B cell (primary cell): ENCODE measurements around the gene OTULINL. TPM values are rescaled to one million over a fixed set of nuclear protein-coding genes. Genes with fewer than 3 reads are reported as not detected.
A peak's percentile ranks its signal among the peaks of the same experiment; 100 is the strongest.

ENCODE experiments used
- ATAC-seq: fragments of 200-7000 bp; cut with Tn5 transposase; one replicate; pipeline ENCODE4 v1.10.0; 2021; ENCODE audit warnings: low read depth, mild to moderate bottlenecking, moderate number of reproducible peaks, moderate library complexity
- CTCF ChIA-PET: fragments of 350-600 bp; sonication (Branson Sonifier 250); formaldehyde crosslinking; loops from one replicate; lab custom pipeline; 2021; ENCODE audit warnings: antibody characterized with exemption, inconsistent platforms; lab: Charles Lee
- POLR2A ChIA-PET: fragments of 350-600 bp; sonication (Branson Sonifier 250); formaldehyde crosslinking; loops from one replicate; lab custom pipeline; 2021; ENCODE audit warnings: antibody characterized with exemption; lab: Charles Lee
- DNase-seq: peaks from one replicate; pipeline ENCODE4 v3.0.0; 2013
- H2AFZ ChIP-seq: 2 replicates; pipeline ENCODE4 v1.6.1; 2012; ENCODE audit warnings: mild to moderate bottlenecking, low read depth, low read length; ENCODE audit not compliant: insufficient read depth, poor library complexity, severe bottlenecking
- H3K27ac ChIP-seq, 2 donors: 1 replicate in 1 of 2; 2 replicates in 1 of 2; pipeline ENCODE4 v1.5.1; 2012 to 2013; ENCODE audit warnings: low read length in 2 of 2, mild to moderate bottlenecking in 2 of 2, moderate library complexity in 1 of 2
- H3K27me3 ChIP-seq, 4 experiments: fragments of 200-600 bp in 1 of 4; sonication (generic) in 1 of 4; replicated peaks in 1 of 4; 1 replicate in 2 of 4; 2 replicates in 2 of 4; pipeline versions ENCODE4 v1.6.1 to v1.7.0; 2013 to 2016; ENCODE audit warnings: low read length in 3 of 4, mild to moderate bottlenecking in 2 of 4, mixed read lengths in 1 of 4, moderate library complexity in 1 of 4; ENCODE audit not compliant: insufficient read depth in 4 of 4, control insufficient read depth in 3 of 4; ENCODE audit errors: control extremely low read depth in 1 of 4
- H3K36me3 ChIP-seq, 2 experiments: replicated peaks in 1 of 2; 1 replicate in 1 of 2; 2 replicates in 1 of 2; pipeline versions ENCODE4 v1.6.1 to v1.7.1; 2013; ENCODE audit warnings: low read length in 1 of 2; ENCODE audit not compliant: insufficient read depth in 2 of 2, control insufficient read depth in 1 of 2; ENCODE audit errors: control extremely low read depth in 1 of 2, extremely low read depth in 1 of 2
- H3K4me1 ChIP-seq, 2 donors: fragments of 200-600 bp in 1 of 2; sonication (generic) in 1 of 2; 1 replicate in 1 of 2; 2 replicates in 1 of 2; pipeline versions ENCODE4 v1.5.1 to v1.6.1; 2013 to 2017; ENCODE audit warnings: low read length in 2 of 2; ENCODE audit not compliant: control insufficient read depth in 2 of 2, insufficient read depth in 2 of 2
- H3K4me2 ChIP-seq: replicated peaks from 2 replicates; pipeline ENCODE3; 2012; ENCODE audit warnings: mild to moderate bottlenecking, low read depth, low read length; ENCODE audit not compliant: poor library complexity, severe bottlenecking
- H3K4me3 ChIP-seq, 5 experiments: fragments of 200-600 bp in 1 of 5; sonication (generic) in 1 of 5; 1 replicate in 3 of 5; 2 replicates in 2 of 5; pipeline versions ENCODE4 v1.5.1 to v1.7.0; 2011 to 2016; ENCODE audit warnings: low read length in 4 of 5, mild to moderate bottlenecking in 4 of 5, low read depth in 2 of 5, control low read depth in 1 of 5, moderate library complexity in 1 of 5; ENCODE audit not compliant: insufficient read depth in 1 of 5; ENCODE audit errors: control extremely low read depth in 1 of 5, extremely low read depth in 1 of 5
- H3K79me2 ChIP-seq: fragments of 200-600 bp; sonication (generic); one replicate; pipeline ENCODE4 v1.6.0; 2016; ENCODE audit warnings: low read length; ENCODE audit not compliant: control insufficient read depth, insufficient read depth
- H3K9ac ChIP-seq: fragments of 200-600 bp; sonication (generic); 2 replicates; pipeline ENCODE4 v1.6.1; 2017; ENCODE audit warnings: mild to moderate bottlenecking, low read length, moderate library complexity
- H3K9me3 ChIP-seq, 3 donors: one replicate each; pipeline versions ENCODE4 v1.6.1 to v1.7.1; 2013; ENCODE audit warnings: low read length in 2 of 3; ENCODE audit not compliant: control insufficient read depth in 2 of 3, insufficient read depth in 1 of 3; ENCODE audit errors: control extremely low read depth in 1 of 3
- H4K20me1 ChIP-seq: 2 replicates; pipeline ENCODE4 v1.6.0; 2012; ENCODE audit warnings: mild to moderate bottlenecking, low read length; ENCODE audit not compliant: insufficient read depth, control insufficient read depth, poor library complexity, severe bottlenecking
- H3K27ac Mint-ChIP-seq: one replicate; pipeline ENCODE4 v1.8.0; 2021; ENCODE audit warnings: mixed read lengths
- H3K27me3 Mint-ChIP-seq: one replicate; pipeline ENCODE4 v1.8.0; 2021; ENCODE audit warnings: mixed read lengths
- H3K4me1 Mint-ChIP-seq: one replicate; pipeline ENCODE4 v1.8.0; 2021; ENCODE audit warnings: mixed read lengths
- H3K4me3 Mint-ChIP-seq: one replicate; pipeline ENCODE4 v1.8.0; 2021; ENCODE audit warnings: mixed read lengths
- H3K9me3 Mint-ChIP-seq: one replicate; pipeline ENCODE4 v1.8.0; 2022; ENCODE audit warnings: mixed read lengths; ENCODE audit not compliant: insufficient read depth
- CTCF ChIP-seq: fragments of 200-600 bp; IDR thresholded peaks from one replicate; pipeline ENCODE4 v1.8.0; 2022; ENCODE audit warnings: antibody characterized with exemption, mild to moderate bottlenecking
- EZH2 ChIP-seq: IDR thresholded peaks from 2 replicates; pipeline ENCODE4 v1.6.1; 2012; ENCODE audit warnings: borderline replicate concordance, low read depth, mild to moderate bottlenecking, moderate library complexity, low read length; ENCODE audit not compliant: insufficient read depth, poor library complexity, severe bottlenecking
- WGBS: methylation state at CpG from one replicate; pipeline ENCODE4 v1.1.5; 2013; ENCODE audit warnings: missing lambda C conversion rate; ENCODE audit not compliant: insufficient coverage; 5-methylcytosine and 5-hydroxymethylcytosine counted together
- intact Hi-C: fragments of 100-400 bp; cut with micrococcal nuclease; formaldehyde crosslinking; loops from one replicate; pipeline ENCODE4 v1.10.0; 2022
- polyA minus RNA-seq: library from RNA; depleted of rRNA, polyadenylated mRNA; stranded (reverse); fragments of >200 nt; gene quantifications from 2 replicates; pipeline ENCODE4 v1.2.3, GENCODE V29; 2012
- polyA plus RNA-seq: library from polyadenylated mRNA; depleted of rRNA; stranded (reverse); fragments of >200 nt; gene quantifications from 2 replicates; pipeline ENCODE4 v1.2.3, GENCODE V29; 2012
- total RNA-seq, 2 donors: library from RNA; stranded (reverse); fragments of 120-200 nt in 1 of 2; gene quantifications; 1 replicate in 1 of 2; 2 replicates in 1 of 2; pipeline versions ENCODE4 v1.2.3 to v1.2.4, GENCODE V29; 2013 to 2022

OTULINL gene
- total RNA-seq (0.80 and 0.81 TPM in 2 replicates), polyA plus RNA-seq (0.33 and 0.75 TPM in 2 replicates), polyA minus RNA-seq (0.17 and 0.86 TPM in 2 replicates)
- total RNA-seq (2013): 1.7 TPM

DNA sequence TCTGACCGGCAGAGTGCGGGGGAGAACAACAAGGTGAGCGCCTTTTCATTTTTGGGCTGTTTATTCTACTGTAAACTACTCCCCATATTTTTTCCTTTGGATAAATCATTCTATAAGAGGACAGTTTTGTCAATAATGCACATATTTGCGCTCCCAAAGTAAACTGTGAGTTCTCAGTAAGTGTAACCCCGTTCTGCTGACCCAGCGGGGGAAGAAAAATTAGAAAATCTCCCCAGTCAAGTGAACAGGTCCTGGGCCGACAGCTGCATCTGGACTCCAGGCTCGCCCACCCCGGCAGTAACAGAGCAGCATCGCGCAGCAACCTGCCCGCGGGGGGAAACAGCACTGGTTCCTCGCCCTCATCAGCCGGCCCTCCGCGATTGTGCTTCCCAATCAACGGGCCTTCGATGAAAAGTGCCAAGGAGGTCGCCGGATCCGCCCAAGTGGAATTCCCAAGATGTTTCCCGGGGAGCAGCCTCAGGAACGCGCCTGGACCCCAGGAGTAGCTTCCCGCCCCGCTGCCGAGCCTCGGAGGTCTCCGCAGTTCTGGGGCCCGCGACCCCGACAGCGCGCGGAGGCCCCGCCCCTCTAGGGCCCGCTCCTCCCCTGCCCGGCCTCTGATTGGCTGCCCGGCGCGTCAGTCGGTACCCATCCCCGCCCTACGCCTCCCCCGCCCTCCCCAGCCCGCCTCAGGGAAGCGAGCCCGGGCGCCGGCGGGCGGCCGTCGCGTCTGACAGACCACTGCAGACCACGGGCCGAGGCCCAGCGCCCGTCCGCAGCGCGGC, at the start of gene OTULINL:
Gene OTULINL, plus strand, starts transcription at position 687 of the 785 bp plus-strand sequence. CDS start 103 bp downstream, outside the sequence.
- Histone ChIP-seq H3K27me3 (peaks cover 0 to 44% (median 18%) of the 10 kb centered on the region in 4 experiments), H3K9ac (peak within 1 kb of the TSS; percentile 71), H2AFZ (peak within 1 kb of the TSS; percentile 85), H3K4me1 (peaks cover 9 to 14% of the 10 kb centered on the region in 2 donors), H3K9me3 (peaks cover 0 to 8% (median 0%) of the 10 kb centered on the region in 3 donors), H4K20me1 (no peaks in the 10 kb centered on the region), H3K4me2 (peak within 1 kb of the TSS; percentile 98), H3K27ac (no peak within 1 kb of the TSS), H3K79me2 (no peaks in the 10 kb centered on the region), H3K4me3 (peak within 1 kb of the TSS; percentile 31 to 70 (median 62)), H3K36me3 (no peaks in the 10 kb centered on the region)
- POLR2A ChIA-PET: no interaction called here
- ATAC-seq (peak; percentile 97), DNase-seq (peak; percentile 85)
- no peak for TF ChIP-seq EZH2
- TF ChIP-seq CTCF: no peak
- Mint-ChIP-seq H3K4me3 (peak within 1 kb of the TSS; percentile 74), H3K4me1 (peaks cover 5% of the 10 kb centered on the region), H3K9me3 (no peaks in the 10 kb centered on the region), H3K27me3 (peaks cover 39% of the 10 kb centered on the region), H3K27ac (no peak within 1 kb of the TSS)
- CTCF ChIA-PET: interaction anchor here (1.0 to 1.4 kb wide), 2 partner anchors 11 to 67 kb away, joined by 3 to 4 read pairs; no protein-coding TSS in a partner anchor
- WGBS: 5% methylated on average over 60 of the region's 63 CpGs
- intact Hi-C loops: loop anchor here (5.0 to 10.0 kb wide), 3 partner anchors 86 to 436 kb away; partner anchors contain the start of gene TRIO

DNA sequence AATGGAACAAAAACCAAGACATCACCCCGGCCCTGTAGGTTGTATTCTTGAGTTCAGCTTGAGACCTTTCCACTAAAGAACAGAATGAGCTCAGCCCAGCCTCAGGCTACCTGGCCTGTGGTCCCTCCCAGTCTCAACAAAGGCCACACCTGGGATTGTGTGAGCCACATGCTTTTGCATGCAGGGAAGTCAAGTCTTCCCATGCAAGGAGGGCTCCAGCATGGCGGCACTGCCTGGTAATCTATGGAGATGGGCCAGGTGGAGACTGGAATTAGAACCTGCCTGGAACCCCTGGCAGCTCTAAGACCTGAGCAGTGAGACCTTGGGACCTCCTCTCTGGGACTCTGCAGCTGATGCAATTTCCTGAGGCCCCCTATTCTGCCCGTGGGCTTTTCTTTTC, 49.4 kb upstream of the OTULINL start:
- DNase-seq (no peak), ATAC-seq (no peak)
- Mint-ChIP-seq H3K27ac (no peak overlapping the region), H3K4me3 (no peak overlapping the region), H3K4me1 (peaks cover 14% of the 10 kb centered on the region), H3K27me3 (no peaks in the 10 kb centered on the region), H3K9me3 (no peaks in the 10 kb centered on the region)
- Histone ChIP-seq H3K27me3 (no peaks in the 10 kb centered on the region), H4K20me1 (no peaks in the 10 kb centered on the region), H3K36me3 (no peaks in the 10 kb centered on the region), H3K79me2 (no peaks in the 10 kb centered on the region), H3K4me3 (no peak overlapping the region), H3K27ac (no peak overlapping the region), H2AFZ (no peak overlapping the region), H3K4me2 (no peak overlapping the region), H3K9ac (no peak overlapping the region), H3K4me1 (peaks cover 7 to 8% of the 10 kb centered on the region in 2 donors), H3K9me3 (no peaks in the 10 kb centered on the region)
- POLR2A ChIA-PET: interaction anchor here (0.6 kb wide), 1 partner anchor 133 kb away, joined by 3 read pairs; no protein-coding TSS in a partner anchor
- intact Hi-C loops: no loop called here
- CTCF ChIA-PET: interaction anchor here (0.7 kb wide), 1 partner anchor 117 kb away, joined by 3 read pairs; no protein-coding TSS in a partner anchor
- 32% methylated on average over 2 of the region's 3 CpGs for WGBS
- no peak for TF ChIP-seq CTCF
- no peak for TF ChIP-seq EZH2
